ENCODE measurements around the gene SYT12.
A peak's percentile ranks its signal among the peaks of the same experiment; 100 is the strongest.

SYT12 gene

DNA sequence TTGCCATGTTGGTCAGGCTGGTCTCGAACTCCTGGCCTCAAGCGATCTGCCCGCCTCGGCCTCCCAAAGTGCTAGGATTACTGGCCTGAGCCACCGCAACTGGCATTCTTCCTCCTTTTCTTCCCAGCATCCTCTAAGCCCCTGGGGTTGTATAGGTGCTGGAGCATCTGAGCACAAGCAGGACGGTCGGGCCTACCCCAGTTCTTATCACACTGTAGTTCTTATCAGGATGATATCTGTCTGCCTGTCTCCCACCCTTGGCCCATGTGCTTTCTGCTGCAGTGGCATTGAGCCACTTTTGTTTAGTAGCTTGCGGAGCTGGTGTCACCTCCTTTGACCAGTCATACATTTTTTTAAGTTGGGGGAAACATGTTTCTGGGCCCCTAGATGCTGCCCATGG lies 35.6 kb downstream of the SYT12 start:
- no peak for DNase-seq

DNA sequence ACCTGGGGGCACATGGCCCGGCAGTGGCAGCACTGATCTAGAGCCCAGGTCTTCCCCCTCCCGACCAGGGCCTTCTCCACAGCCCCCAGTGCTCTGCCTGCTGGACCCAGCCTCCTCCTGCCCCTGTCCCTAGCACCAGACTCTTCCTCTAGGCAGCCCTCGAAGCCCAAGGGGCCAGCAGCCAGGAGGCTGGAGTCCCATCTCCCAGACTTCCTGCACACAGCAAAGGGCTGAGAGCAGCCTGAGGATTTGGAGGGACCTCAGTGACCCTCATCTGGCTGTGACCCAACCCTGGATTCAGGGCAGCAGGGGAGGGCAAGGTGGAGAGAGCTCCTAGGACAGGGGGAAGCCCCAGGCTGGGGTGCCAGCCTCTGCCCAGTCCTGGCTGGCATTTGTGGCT lies 36.7 kb downstream of the SYT12 start:
- DNase-seq, result no peak

DNA sequence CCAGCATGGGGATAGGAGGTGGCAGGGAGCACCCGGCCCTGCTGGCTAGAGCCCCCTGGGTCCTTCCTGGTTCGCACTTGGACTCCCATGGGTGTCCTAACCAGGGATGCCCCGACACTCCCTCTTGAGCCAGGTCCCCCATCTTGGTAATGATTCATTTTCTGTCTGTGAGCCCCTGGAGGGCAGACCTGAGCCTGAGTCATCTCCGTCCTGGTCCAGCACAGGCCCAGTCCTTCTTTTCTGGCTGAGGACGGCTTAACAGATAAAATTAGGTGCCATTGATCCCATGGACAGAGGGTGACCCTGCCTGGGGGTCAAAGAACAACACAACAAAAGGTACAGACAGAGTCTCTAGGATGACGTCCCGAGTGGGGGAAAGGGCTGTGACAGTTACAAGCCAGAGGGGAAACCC lies 37.2 kb downstream of the SYT12 start:
- DNase-seq, result no peak

DNA sequence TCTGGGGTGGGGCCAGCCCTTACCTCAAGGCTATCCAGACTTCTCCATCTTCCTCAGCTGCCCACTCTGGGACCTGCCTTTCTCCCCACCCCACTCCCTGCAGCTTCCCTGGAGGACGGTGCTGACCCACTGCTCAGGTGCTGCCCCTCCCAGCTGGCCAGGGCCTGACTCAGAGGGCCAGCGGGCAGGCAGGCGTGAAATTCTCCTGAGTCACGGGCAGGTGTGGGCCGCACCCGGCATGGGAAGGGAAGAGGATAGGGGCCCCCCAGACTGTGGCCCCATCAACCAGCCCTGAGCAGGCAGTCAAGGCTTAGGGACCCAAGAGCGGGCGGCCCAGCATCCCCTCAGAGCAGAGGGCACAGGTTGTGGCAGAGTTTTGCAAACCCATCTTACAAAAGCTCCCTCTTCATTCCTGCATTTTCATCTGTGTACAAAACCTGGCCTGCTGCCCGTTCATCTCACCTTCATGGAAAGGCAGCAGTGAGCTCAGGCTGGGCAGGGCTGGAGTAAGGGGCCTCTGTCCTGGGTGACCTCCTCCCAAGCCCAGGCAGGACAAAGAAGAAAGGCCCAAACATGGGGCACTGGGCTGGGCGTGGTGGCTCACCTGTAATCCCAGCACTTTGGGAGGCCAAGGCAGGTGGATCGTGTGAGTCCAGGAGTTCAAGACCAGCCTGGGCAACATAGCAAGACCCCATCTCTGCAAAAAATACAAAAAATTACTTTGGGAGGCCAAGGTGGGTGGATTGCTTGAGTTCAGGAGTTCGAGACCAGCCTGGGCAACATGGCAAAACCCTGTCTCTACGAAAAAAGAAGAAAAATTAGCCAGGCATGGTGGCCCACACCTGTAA lies 39.8 kb downstream of the SYT12 start:
- DNase-seq, result no peak

DNA sequence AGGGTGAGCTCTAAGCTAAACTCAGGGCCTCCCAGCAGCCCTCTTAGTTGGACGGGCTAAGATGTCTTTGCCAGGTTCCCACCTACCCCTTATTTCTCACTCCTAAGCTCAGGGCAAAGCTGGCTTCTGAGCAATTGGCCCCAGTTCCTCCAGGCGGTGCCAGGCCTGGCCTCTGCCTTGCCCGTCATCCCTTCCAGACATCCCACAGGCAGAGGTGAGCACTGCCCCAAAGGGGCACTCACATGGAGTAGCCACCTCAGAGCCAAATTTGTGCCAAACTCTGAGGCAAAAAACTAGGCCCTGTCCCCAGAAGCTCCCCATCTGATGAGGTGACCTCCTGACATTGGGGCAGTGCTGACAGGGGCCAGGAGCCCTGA lies 43.4 kb downstream of the SYT12 start:
- no peak for DNase-seq

DNA sequence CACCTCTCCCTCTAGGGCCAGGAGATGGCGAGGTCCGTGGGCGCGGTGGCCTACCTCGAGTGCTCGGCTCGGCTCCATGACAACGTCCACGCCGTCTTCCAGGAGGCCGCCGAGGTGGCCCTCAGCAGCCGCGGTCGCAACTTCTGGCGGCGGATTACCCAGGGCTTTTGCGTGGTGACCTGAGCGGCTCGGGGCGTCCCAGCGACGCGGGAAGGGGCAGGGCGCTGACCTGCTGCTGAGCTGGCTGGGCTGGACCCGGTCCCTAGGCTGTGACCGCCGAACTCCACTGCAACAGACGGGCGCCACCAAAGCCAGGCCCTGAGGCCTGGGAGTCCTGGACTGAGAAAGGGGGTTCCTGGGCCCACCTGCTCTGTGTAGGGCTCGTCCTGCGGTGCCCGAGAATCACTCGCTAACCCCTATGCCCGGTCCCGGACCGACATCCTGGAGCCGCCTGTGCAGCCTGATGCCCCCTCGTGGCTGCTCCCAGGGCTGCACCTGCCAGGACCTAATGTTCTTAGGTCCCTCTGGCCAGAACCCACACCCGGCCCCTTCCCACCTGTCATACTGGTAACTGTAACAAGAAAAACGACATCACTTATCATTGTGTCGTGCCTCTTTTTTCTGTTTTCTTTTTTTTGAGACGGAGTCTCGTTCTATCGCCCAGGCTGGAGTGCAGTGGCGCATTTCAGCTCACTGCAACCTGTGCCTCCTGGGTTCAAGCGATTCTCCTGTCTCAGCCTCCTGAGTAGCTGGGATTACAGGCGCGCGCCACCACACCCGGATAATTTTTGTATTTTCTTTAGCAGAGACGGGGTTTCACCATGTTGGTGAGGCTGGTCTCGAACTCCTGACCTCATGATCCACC lies 48.7 kb downstream of the SYT12 start:
- DNase-seq, result peak; percentile 53

DNA sequence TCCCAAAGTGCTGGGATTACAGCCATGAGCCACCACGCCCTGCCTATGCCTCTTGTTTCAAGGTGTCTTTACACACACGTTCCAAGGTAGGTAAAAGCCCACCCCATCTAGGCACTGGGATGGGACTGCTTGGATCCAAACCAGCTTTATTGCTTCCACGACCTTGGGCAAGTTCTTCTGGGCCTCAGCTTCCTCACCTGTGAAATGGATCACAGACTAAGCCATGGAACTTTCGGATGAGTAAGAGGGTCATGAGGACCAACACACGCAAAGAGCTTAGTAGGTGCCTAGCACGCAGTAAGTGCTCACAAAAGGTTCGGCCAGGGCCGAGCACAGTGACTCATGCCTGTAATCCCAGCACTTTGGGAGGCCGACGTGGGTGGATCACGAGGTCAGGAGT lies 49.4 kb downstream of the SYT12 start:
- no peak for DNase-seq

DNA sequence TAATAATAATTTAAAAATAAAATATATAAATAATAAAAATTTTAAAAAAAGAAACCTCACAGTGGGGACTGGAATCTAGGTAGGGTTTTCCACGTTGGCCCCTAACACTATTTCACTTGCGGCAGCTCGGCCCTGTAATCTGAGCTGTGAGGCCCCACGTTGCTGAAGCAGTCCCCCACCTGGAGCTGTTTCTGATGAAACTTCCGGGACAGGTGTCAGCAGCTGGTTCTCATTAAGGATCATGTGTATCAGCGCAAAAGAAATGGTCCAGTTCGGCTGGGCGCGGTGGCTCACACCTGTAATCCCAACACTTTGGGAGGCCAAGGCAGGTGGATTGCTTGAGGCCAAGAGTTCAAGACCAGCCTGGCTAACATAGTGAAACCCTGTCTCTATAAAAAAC lies 51.0 kb downstream of the SYT12 start:
- no peak for DNase-seq

DNA sequence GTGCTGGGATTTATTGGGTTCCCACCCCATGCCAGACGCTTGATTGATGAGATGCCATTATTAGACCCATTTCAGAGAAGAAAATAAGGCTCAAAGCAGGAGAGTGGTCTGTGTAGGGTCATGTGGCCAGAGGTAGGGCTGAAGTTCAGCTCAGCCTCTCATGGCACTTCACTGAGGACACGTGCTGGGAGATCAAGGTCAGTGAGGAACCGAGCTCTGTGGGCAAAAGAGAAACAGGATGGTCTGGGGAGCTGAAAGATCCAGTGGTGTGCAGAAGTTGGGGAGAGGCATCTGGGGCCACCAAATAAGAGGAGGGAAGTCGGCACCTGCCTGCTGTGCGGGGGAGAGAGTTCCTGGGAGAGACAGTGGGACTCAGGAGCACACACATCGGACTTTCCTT lies 53.3 kb downstream of the SYT12 start:
- DNase-seq, result no peak

DNA sequence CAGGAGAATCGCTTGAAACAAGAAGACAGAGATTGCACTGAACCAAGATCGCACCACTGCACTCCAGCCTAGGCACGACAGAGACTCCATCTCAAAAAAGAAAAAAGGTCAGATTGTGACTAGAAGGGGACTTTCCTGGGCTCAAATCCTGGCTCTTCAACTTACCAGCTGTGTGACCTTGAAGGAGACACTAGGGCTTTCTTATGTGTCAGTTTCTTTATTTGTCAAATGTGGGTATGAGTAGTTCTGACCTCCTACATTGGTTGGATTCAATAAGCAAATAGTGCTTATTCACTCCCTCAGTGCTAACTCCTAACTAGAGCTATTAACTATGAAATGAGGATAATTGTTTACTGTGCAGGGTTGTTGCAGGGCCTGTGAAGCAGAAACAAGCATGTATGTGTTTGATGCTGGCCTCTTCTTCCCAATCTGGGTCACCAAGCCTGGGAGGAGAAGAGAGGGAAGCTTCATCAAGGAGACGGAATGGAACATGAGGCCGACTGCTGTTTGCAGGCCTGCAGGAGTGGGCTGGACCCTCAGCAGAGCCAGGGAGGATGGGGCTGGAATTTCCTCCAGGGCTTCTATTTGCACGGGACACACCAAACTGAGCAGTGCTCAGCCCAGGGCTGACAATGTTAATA lies 56.3 kb downstream of the SYT12 start:
- DNase-seq, result no peak

DNA sequence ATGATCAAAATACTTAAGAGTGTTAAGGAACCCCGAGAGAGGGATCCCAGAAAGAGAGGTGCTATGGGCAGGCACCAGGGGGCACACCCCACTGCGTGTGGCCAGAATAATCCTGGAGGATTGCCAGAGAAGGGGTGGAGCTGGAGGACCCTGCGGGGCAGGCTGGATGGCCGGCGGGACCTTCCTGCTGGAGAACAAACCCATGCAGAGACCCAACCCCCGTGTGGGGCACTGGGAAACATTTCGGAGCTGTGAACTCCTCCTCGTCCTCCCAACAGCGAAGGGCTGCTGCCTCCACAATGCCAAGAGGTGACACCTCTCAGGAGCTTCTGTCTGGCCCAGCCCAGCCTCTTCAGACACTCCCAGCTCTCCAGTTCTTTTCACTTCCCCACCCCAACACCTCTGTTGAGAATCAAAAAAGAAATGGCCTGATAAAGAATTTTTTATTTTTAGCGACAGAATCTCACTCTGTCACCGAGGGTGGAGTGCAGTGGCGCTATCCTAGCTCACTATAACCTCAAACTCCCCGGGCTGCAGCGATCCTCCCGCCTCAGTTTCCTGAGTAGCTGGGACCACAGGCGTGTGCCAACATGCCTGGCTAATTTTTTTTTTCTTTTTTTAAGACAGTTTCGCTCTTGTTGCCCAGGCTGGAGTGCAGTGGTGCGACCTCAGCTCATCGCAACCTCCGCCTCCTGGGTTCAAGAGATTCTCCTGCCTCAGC lies 59.3 kb downstream of the SYT12 start:
- DNase-seq, result no peak

DNA sequence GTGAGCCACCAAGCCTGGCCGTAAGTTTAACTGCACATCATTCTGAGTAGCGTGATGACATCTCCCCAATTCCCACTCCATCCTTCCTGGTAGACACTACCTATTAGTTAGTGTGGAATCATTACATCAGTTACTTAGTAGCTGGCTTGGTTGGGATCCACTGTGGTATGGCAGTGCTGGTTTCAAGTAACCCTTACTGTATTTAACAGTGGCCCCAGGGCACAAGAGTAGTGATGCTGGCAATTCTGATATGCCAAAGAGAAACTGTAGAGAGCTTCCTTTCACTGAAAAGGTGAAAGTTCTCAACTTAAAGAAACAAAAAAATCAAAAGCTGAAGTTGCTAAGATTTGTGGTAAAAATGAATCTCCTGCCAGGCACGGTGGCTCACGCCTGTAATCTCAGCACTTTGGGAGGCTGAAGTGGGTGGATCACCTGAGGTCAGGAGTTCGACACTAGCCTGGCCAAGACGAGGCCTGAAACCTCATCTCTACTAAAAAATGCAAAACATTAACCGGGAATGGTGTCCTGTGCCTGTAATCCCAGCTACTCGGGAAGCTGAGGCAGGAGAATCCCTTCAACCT lies 60.9 kb downstream of the SYT12 start:
- DNase-seq, result no peak

DNA sequence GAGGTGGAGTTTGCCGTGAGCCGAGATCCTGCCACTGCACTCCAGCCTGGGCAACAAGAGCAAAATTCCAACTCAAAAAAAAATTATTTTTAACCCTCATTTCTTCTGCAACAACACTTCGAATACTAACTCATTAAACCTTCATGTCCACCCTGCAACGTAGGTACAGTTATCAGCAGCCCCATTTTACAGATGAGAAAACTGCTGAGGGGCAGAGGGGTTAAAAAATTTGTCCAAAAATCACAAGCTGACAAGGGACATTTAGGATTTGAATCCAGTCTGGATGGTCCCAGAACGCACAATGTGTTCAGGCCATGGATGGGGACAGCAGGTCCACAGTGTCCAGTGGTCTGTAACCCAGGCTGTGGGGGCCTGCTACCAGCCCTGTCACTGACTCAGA lies 62.7 kb downstream of the SYT12 start:
- no peak for DNase-seq

DNA sequence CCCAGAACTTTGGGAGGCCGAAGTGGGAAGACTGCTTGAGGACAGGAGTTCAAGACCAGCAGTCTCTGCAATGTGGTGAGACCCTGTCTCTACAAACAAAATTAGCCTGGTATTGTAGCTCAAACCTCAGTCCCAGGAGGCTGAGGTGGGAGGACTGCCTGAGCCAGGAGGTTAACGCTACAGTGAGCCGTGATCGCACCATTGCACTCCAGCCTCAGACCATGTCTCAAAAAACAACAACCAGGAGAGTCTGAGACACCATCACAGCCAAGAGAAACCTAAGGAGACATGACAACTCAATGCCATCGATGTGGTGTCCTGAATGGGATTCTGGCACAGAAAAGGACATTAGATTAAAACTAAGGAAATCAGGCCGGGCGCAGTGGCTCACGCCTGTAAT lies 67.8 kb downstream of the SYT12 start:
- DNase-seq, result no peak

DNA sequence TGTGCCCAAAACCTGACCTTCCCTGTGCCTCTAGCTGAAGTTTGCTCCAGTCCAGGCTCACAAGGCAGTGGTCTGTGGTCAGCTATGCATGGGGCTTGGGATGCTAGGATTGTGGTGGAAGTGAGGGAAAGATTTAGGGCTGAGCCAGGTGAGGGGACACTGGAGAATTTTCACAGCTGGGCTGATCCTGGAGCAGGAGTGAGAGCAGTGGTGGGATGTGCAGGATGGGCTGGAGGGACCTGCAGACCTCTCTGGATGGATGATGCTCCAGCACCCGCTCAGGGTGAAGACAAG lies 72.2 kb downstream of the SYT12 start:
- no peak for DNase-seq

DNA sequence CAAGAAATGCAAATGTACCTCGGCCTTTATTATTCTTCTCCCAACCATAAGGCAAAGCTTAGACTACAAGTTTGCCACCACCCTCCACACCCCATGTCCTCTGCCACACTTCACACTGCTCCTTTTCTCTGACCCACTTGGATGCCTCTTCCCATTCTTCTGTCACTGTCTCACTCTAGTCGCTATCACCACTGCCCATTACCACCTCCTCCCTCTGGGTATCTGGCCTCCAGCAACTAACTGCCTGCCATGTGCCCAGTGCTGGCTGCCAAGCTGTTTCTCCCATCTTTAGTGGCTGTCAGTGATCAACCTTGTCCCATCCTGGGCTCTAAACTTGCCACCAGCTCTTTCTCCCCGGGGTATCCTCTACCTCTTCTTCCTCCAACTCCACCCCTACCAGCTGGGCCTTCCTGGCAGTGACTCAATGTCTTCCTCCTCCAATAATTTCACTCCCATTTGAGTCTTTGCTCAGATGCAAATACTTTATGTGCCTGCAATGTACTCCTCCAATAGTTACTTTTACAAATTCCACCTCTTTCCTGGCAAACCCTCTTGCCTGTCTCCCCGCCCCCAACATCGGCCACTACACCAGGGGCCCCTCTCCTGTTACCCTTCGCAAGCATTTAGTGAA lies 76.0 kb downstream of the SYT12 start:
- DNase-seq, result no peak

DNA sequence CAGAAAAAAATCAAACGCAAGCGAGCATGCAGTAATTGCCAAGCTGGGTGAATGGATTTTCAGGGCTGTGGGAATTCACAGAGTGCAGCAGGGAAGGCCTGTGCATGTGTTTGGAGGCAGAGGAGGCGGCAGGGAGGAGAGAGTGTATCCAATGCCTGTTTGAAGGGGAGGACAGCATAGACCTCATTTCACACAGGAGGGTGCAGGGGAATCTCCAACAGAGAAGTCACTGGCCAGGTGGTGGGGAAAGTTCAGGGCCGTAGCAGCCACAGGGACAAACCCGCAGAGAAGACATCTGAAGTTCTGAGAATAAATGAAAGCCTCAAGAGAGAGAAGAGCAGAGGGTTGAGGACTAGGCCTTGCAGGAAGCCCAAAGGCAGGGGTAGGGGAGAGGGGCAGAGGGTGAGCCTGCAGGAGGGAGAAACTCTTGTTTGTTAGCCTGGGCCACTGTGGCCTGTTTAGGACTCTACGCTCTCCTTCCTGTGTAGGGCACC lies 76.9 kb downstream of the SYT12 start:
- no peak for DNase-seq
